Islet precursor cell (in vitro differentiated cells): ENCODE results near the gene RALGAPA2.

Experiments
- DNase-seq: peaks from one replicate; pipeline ENCODE4 v3.0.0-alpha.2; 2018

Gene RALGAPA2

GRCh38 chr20:20624914-20625313, 87.5 kb downstream of the RALGAPA2 start:
- DNase-seq = no peak

- DNase-seq = no peak
Measured at GRCh38 chr20:20621195-20621594, 91.2 kb downstream of the RALGAPA2 start.

- no peak for DNase-seq
Measured at GRCh38 chr20:20614391-20614790, 98.1 kb downstream of the RALGAPA2 start.

GRCh38 chr20:20612251-20612650, 100.2 kb downstream of the RALGAPA2 start:
- no peak for DNase-seq

GRCh38 chr20:20611167-20611566, 101.3 kb downstream of the RALGAPA2 start:
- no peak for DNase-seq

- no peak for DNase-seq
Measured at GRCh38 chr20:20609522-20609921, 102.9 kb downstream of the RALGAPA2 start.

GRCh38 chr20:20608641-20609040, 103.8 kb downstream of the RALGAPA2 start:
- DNase-seq = no peak

GRCh38 chr20:20608041-20608440, 104.4 kb downstream of the RALGAPA2 start:
- DNase-seq = no peak

GRCh38 chr20:20606881-20607280, 105.6 kb downstream of the RALGAPA2 start:
- DNase-seq = no peak

GRCh38 chr20:20606050-20606449, 106.4 kb downstream of the RALGAPA2 start:
- no peak for DNase-seq

- no peak for DNase-seq
Measured at GRCh38 chr20:20604907-20605306, 107.5 kb downstream of the RALGAPA2 start.

GRCh38 chr20:20604357-20604756, 108.1 kb downstream of the RALGAPA2 start:
- DNase-seq = no peak

- DNase-seq = no peak
Measured at GRCh38 chr20:20603339-20603990, 109.0 kb downstream of the RALGAPA2 start.

GRCh38 chr20:20597966-20598365, 114.5 kb downstream of the RALGAPA2 start:
- no peak for DNase-seq

- DNase-seq = no peak
Measured at GRCh38 chr20:20594171-20594530, 118.3 kb downstream of the RALGAPA2 start.

- DNase-seq = peak; percentile 78
Measured at GRCh38 chr20:20593447-20594170, 118.8 kb downstream of the RALGAPA2 start.

- no peak for DNase-seq
Measured at GRCh38 chr20:20585146-20585545, 127.3 kb downstream of the RALGAPA2 start.

- DNase-seq = no peak
Measured at GRCh38 chr20:20582734-20583133, 129.7 kb downstream of the RALGAPA2 start.

- no peak for DNase-seq
Measured at GRCh38 chr20:20580139-20580538, 132.3 kb downstream of the RALGAPA2 start.

- no peak for DNase-seq
Measured at GRCh38 chr20:20578838-20579237, 133.6 kb downstream of the RALGAPA2 start.

GRCh38 chr20:20573797-20574196, 138.6 kb downstream of the RALGAPA2 start:
- DNase-seq = no peak

- no peak for DNase-seq
Measured at GRCh38 chr20:20571068-20571780, 141.2 kb downstream of the RALGAPA2 start.

GRCh38 chr20:20568604-20569205, 143.7 kb downstream of the RALGAPA2 start:
- no peak for DNase-seq

GRCh38 chr20:20567712-20568111, 144.7 kb downstream of the RALGAPA2 start:
- no peak for DNase-seq
